Parathyroid adenoma (tissue), 2 donors: Measurements from ENCODE around the gene SKI.

Source experiments
- H2AFZ ChIP-seq: fragments of 300-600 bp; sonication (generic); one replicate; pipeline ENCODE4 v1.7.0; 2017; ENCODE audit warnings: antibody characterized with exemption, mild to moderate bottlenecking
- H3K27ac ChIP-seq: fragments of 300-600 bp; sonication (generic); one replicate; pipeline ENCODE4 v1.7.0; 2017
- H3K27me3 ChIP-seq: fragments of 300-600 bp; sonication (generic); one replicate; pipeline ENCODE4 v1.7.0; 2017; ENCODE audit warnings: low read length; ENCODE audit not compliant: control insufficient read depth, insufficient read depth
- H3K36me3 ChIP-seq: fragments of 300-600 bp; sonication (generic); one replicate; pipeline ENCODE4 v1.7.0; 2017; ENCODE audit warnings: low read length; ENCODE audit not compliant: control insufficient read depth, insufficient read depth
- H3K4me1 ChIP-seq: fragments of 300-600 bp; sonication (generic); one replicate; pipeline ENCODE4 v1.7.0; 2017; ENCODE audit warnings: control low read depth
- H3K4me2 ChIP-seq: fragments of 300-600 bp; sonication (generic); one replicate; pipeline ENCODE4 v1.7.0; 2017; ENCODE audit warnings: low read length
- H3K4me3 ChIP-seq: fragments of 300-600 bp; sonication (generic); one replicate; pipeline ENCODE4 v1.7.0; 2017; ENCODE audit warnings: low read depth, low read length
- H3K79me2 ChIP-seq: fragments of 300-600 bp; sonication (generic); one replicate; pipeline ENCODE4 v1.7.0; 2017; ENCODE audit warnings: control low read depth
- H3K9ac ChIP-seq: fragments of 300-600 bp; sonication (generic); one replicate; pipeline ENCODE4 v1.7.0; 2017; ENCODE audit warnings: mild to moderate bottlenecking
- H3K9me3 ChIP-seq: fragments of 300-600 bp; sonication (generic); one replicate; pipeline ENCODE4 v1.7.0; 2017; ENCODE audit warnings: low read length; ENCODE audit not compliant: control insufficient read depth
- TF ChIP-seq, protein P1 (sequence below): fragments of 300-600 bp; sonication (generic); IDR thresholded peaks from one replicate; pipeline ENCODE4 v1.7.0; 2017; ENCODE audit warnings: antibody characterized with exemption, mild to moderate bottlenecking
- donor health status: primary hyperparathyroidism.

Gene SKI

DNA sequence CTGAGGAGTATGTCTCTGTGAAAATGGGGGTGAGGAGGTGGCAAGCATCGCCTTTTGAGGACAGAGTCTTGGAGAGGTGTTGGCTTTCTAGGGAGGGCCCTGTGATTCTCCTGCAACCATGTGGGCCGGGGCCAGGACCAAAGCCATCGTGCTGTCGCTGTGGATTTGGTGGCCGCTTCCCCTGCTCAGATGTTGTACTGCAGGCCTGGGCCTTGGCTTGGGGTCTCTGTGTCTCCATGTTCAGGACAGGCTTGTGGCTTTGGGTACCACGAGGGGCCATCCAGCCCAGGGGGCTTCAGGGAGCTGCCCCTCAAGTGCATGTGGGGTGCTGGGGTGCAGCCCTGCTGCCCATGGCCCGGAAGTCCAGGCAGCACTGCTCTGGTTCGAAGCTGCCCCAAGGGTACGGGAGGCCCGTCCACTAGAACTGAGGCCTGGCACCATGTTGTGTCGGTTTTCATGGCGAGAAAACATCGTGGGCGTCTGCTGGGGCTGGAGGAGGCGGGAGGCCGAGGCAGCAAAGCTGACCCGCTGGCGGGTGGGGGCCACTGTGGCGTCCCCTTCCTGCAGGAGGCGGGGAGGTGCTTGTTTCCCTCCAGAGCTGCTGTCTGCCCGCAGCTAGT is 55.4 kb downstream of the SKI start:
- no peak overlapping the region for H2AFZ ChIP-seq
- no peaks in the 10 kb centered on the region for H3K27me3 ChIP-seq
- H3K27ac ChIP-seq: no peak overlapping the region
- no peaks in the 10 kb centered on the region for H3K9me3 ChIP-seq
- no peaks in the 10 kb centered on the region for H3K36me3 ChIP-seq
- TF ChIP-seq, protein P1, sequence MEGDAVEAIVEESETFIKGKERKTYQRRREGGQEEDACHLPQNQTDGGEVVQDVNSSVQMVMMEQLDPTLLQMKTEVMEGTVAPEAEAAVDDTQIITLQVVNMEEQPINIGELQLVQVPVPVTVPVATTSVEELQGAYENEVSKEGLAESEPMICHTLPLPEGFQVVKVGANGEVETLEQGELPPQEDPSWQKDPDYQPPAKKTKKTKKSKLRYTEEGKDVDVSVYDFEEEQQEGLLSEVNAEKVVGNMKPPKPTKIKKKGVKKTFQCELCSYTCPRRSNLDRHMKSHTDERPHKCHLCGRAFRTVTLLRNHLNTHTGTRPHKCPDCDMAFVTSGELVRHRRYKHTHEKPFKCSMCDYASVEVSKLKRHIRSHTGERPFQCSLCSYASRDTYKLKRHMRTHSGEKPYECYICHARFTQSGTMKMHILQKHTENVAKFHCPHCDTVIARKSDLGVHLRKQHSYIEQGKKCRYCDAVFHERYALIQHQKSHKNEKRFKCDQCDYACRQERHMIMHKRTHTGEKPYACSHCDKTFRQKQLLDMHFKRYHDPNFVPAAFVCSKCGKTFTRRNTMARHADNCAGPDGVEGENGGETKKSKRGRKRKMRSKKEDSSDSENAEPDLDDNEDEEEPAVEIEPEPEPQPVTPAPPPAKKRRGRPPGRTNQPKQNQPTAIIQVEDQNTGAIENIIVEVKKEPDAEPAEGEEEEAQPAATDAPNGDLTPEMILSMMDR: no peak
- no peak overlapping the region for H3K9ac ChIP-seq
- H3K4me3 ChIP-seq: no peak overlapping the region
- H3K79me2 ChIP-seq: peaks cover 20% of the 10 kb centered on the region
- no peaks in the 10 kb centered on the region for H3K4me1 ChIP-seq
- H3K4me2 ChIP-seq: no peak overlapping the region

- Histone ChIP-seq H3K4me3 (no peak overlapping the region), H3K4me1 (no peaks in the 10 kb centered on the region), H3K4me2 (no peak overlapping the region), H2AFZ (no peak overlapping the region), H3K27me3 (no peaks in the 10 kb centered on the region), H3K9me3 (no peaks in the 10 kb centered on the region), H3K27ac (no peak overlapping the region), H3K9ac (no peak overlapping the region), H3K79me2 (peaks cover 21% of the 10 kb centered on the region), H3K36me3 (no peaks in the 10 kb centered on the region)
- TF ChIP-seq, protein P1: no peak
These were observed 56.1 kb downstream of the SKI start for GRCh38 chr1:2283991-2284895.

GRCh38 chr1:2284932-2285331 is 56.8 kb downstream of the SKI start:
- H3K9ac ChIP-seq: no peak overlapping the region
- peaks cover 23% of the 10 kb centered on the region for H3K79me2 ChIP-seq
- H3K4me3 ChIP-seq: no peak overlapping the region
- H3K4me2 ChIP-seq: no peak overlapping the region
- no peaks in the 10 kb centered on the region for H3K36me3 ChIP-seq
- H3K27ac ChIP-seq: no peak overlapping the region
- H3K27me3 ChIP-seq: no peaks in the 10 kb centered on the region
- TF ChIP-seq, protein P1: no peak
- no peaks in the 10 kb centered on the region for H3K9me3 ChIP-seq
- no peaks in the 10 kb centered on the region for H3K4me1 ChIP-seq
- no peak overlapping the region for H2AFZ ChIP-seq

GRCh38 chr1:2286923-2287322 is 58.8 kb downstream of the SKI start:
- Histone ChIP-seq H3K9ac (no peak overlapping the region), H3K36me3 (no peaks in the 10 kb centered on the region), H3K27ac (no peak overlapping the region), H3K9me3 (no peaks in the 10 kb centered on the region), H2AFZ (no peak overlapping the region), H3K4me1 (no peaks in the 10 kb centered on the region), H3K27me3 (no peaks in the 10 kb centered on the region), H3K4me2 (no peak overlapping the region), H3K79me2 (peaks cover 23% of the 10 kb centered on the region), H3K4me3 (no peak overlapping the region)
- TF ChIP-seq, protein P1: no peak
